Osteocyte (in vitro differentiated cells): ENCODE data around the gene EPHB2. TPM values are rescaled to one million over a fixed set of nuclear protein-coding genes. Genes with fewer than 3 reads are reported as not detected.

ENCODE experiments used
- DNase-seq: peaks from one replicate; pipeline ENCODE4 v3.0.0; 2021; ENCODE audit warnings: mixed read lengths; ENCODE audit not compliant: unreplicated experiment; ENCODE audit errors: extremely low spot score
- H3K27ac Mint-ChIP-seq: one replicate; pipeline ENCODE4 v1.8.0; 2021; ENCODE audit warnings: mild to moderate bottlenecking, mixed read lengths; ENCODE audit not compliant: unreplicated experiment
- H3K27me3 Mint-ChIP-seq: one replicate; pipeline ENCODE4 v1.8.0; 2021; ENCODE audit warnings: mixed read lengths; ENCODE audit not compliant: unreplicated experiment
- H3K36me3 Mint-ChIP-seq: one replicate; pipeline ENCODE4 v1.8.0; 2021; ENCODE audit warnings: mixed read lengths; ENCODE audit not compliant: unreplicated experiment
- H3K4me1 Mint-ChIP-seq: one replicate; pipeline ENCODE4 v1.8.0; 2021; ENCODE audit warnings: mixed read lengths; ENCODE audit not compliant: unreplicated experiment
- H3K4me3 Mint-ChIP-seq: one replicate; pipeline ENCODE4 v1.8.0; 2021; ENCODE audit warnings: mild to moderate bottlenecking, moderate library complexity, mixed read lengths; ENCODE audit not compliant: unreplicated experiment
- H3K9me3 Mint-ChIP-seq: one replicate; pipeline ENCODE4 v1.8.0; 2021; ENCODE audit warnings: mixed read lengths; ENCODE audit not compliant: unreplicated experiment
- total RNA-seq: library from RNA; stranded (reverse); gene quantifications from 2 replicates; pipeline ENCODE4 v1.2.1, GENCODE V29; 2021
- TF ChIP-seq, protein P1 (sequence below): fragments of 200-600 bp; sonication (generic); IDR thresholded peaks from 2 replicates; pipeline ENCODE4 v1.5.0; 2021; ENCODE audit warnings: antibody characterized with exemption, mild to moderate bottlenecking, moderate library complexity

EPHB2 gene
- total RNA-seq, 1 donor from 2014 or later: 32.5 TPM

GRCh38 chr1:22907528-22907927, 196.9 kb downstream of the EPHB2 start:
- Mint-ChIP-seq H3K27me3 (no peaks in the 10 kb centered on the region), H3K27ac (no peak overlapping the region), H3K4me3 (no peak overlapping the region), H3K36me3 (peaks cover 8% of the 10 kb centered on the region), H3K4me1 (peaks cover 2% of the 10 kb centered on the region), H3K9me3 (no peaks in the 10 kb centered on the region)
- TF ChIP-seq, protein P1, sequence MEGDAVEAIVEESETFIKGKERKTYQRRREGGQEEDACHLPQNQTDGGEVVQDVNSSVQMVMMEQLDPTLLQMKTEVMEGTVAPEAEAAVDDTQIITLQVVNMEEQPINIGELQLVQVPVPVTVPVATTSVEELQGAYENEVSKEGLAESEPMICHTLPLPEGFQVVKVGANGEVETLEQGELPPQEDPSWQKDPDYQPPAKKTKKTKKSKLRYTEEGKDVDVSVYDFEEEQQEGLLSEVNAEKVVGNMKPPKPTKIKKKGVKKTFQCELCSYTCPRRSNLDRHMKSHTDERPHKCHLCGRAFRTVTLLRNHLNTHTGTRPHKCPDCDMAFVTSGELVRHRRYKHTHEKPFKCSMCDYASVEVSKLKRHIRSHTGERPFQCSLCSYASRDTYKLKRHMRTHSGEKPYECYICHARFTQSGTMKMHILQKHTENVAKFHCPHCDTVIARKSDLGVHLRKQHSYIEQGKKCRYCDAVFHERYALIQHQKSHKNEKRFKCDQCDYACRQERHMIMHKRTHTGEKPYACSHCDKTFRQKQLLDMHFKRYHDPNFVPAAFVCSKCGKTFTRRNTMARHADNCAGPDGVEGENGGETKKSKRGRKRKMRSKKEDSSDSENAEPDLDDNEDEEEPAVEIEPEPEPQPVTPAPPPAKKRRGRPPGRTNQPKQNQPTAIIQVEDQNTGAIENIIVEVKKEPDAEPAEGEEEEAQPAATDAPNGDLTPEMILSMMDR: no peak
- DNase-seq: no peak

DNA sequence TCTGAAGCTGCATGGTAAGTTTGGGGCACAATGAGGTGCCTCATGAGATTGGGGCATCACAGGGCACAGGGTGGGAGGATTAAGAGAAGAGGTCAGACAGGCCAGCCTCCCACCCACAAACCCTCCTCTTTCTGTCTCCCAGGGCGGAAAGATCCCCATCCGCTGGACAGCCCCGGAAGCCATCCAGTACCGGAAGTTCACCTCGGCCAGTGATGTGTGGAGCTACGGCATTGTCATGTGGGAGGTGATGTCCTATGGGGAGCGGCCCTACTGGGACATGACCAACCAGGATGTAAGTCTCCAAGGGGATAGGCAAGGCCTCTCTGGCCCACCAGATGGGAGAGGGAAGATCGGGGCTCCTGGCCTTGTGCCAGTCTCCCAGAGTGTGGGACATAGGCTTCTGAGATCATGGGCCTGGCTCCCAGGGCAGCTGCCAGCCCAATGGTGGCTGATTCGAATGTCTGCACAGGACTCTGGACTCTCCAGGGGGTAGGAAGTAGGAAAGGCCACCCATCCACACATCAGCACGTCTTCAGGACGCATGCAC, 198.3 kb downstream of the EPHB2 start:
- no peaks in the 10 kb centered on the region for H3K27me3 Mint-ChIP-seq
- TF ChIP-seq, protein P1: no peak
- no peak for DNase-seq
- no peaks in the 10 kb centered on the region for H3K9me3 Mint-ChIP-seq
- H3K36me3 Mint-ChIP-seq: peaks cover 8% of the 10 kb centered on the region
- no peak overlapping the region for H3K4me3 Mint-ChIP-seq
- peaks cover 2% of the 10 kb centered on the region for H3K4me1 Mint-ChIP-seq
- no peak overlapping the region for H3K27ac Mint-ChIP-seq

GRCh38 chr1:22910286-22910685, 199.6 kb downstream of the EPHB2 start:
- Mint-ChIP-seq H3K4me3 (no peak overlapping the region), H3K27ac (no peak overlapping the region), H3K27me3 (no peaks in the 10 kb centered on the region), H3K4me1 (no peaks in the 10 kb centered on the region), H3K36me3 (peaks cover 13% of the 10 kb centered on the region), H3K9me3 (no peaks in the 10 kb centered on the region)
- no peak for DNase-seq
- TF ChIP-seq, protein P1: no peak

GRCh38 chr1:22910986-22911651, 200.5 kb downstream of the EPHB2 start:
- Mint-ChIP-seq H3K36me3 (peaks cover 13% of the 10 kb centered on the region), H3K4me1 (no peaks in the 10 kb centered on the region), H3K4me3 (no peak overlapping the region), H3K27me3 (no peaks in the 10 kb centered on the region), H3K27ac (no peak overlapping the region), H3K9me3 (no peaks in the 10 kb centered on the region)
- DNase-seq: no peak
- TF ChIP-seq, protein P1: no peak

GRCh38 chr1:22912311-22912710, 201.7 kb downstream of the EPHB2 start:
- H3K4me3 Mint-ChIP-seq: no peak overlapping the region
- no peaks in the 10 kb centered on the region for H3K27me3 Mint-ChIP-seq
- TF ChIP-seq, protein P1: no peak
- DNase-seq: no peak
- no peak overlapping the region for H3K27ac Mint-ChIP-seq
- H3K4me1 Mint-ChIP-seq: no peaks in the 10 kb centered on the region
- peaks cover 9% of the 10 kb centered on the region for H3K36me3 Mint-ChIP-seq
- H3K9me3 Mint-ChIP-seq: no peaks in the 10 kb centered on the region
